NCI-H1417 (cell line): ENCODE results near the gene TMEM176A.
"Not testable (repeated sequence)": the region's sequence is repeated elsewhere in the genome, so short reads cannot be mapped to it uniquely, and the experiment has no call there.

Experiments used
- DNase-seq, 3 experiments: peaks; one replicate each; lab custom pipeline; 2025; lab: John Stamatoyannopoulos, UW

Gene TMEM176A

GRCh38 chr7:150800581-150801241 lies at the start of gene TMEM176A:
Gene TMEM176A, plus strand, starts transcription at chr7:150800769. Its CDS starts 782 bp downstream, at chr7:150801551.
- DNase-seq = peak in 1 of 3 experiments; percentile 40

GRCh38 chr7:150751702-150752101 lies 48.9 kb upstream of the TMEM176A start:
- DNase-seq = no peak

- no peak for DNase-seq
These were observed 47.3 kb upstream of the TMEM176A start for GRCh38 chr7:150753239-150753638.

- DNase-seq = peak in 1 of 3 experiments; percentile 57
These were observed 46.6 kb upstream of the TMEM176A start for GRCh38 chr7:150753826-150754603.

GRCh38 chr7:150754951-150755350 lies 45.6 kb upstream of the TMEM176A start:
- no peak for DNase-seq

- DNase-seq = no peak
These were observed 45.0 kb upstream of the TMEM176A start for GRCh38 chr7:150755473-150756099.

- no peak for DNase-seq
These were observed 44.4 kb upstream of the TMEM176A start for GRCh38 chr7:150756166-150756565.

GRCh38 chr7:150756858-150757257 lies 43.7 kb upstream of the TMEM176A start:
- DNase-seq = peak in 1 of 3 experiments; percentile 33

GRCh38 chr7:150759479-150759878 lies 41.1 kb upstream of the TMEM176A start:
- no peak for DNase-seq

GRCh38 chr7:150766334-150766709 lies 34.2 kb upstream of the TMEM176A start:
- DNase-seq = no peak

- no peak for DNase-seq
These were observed 30.8 kb upstream of the TMEM176A start for GRCh38 chr7:150769768-150770167.

- not testable (repeated sequence) for DNase-seq
These were observed 26.4 kb upstream of the TMEM176A start for GRCh38 chr7:150774131-150774530.

- peak in 1 of 3 experiments; percentile 27 for DNase-seq
These were observed 22.4 kb upstream of the TMEM176A start for GRCh38 chr7:150778014-150778737.

GRCh38 chr7:150778738-150779301 lies 21.7 kb upstream of the TMEM176A start:
- peak; percentile 82 to 93 (median 92) for DNase-seq

GRCh38 chr7:150780292-150780691 lies 20.3 kb upstream of the TMEM176A start:
- no peak for DNase-seq

- DNase-seq = no peak
These were observed 19.5 kb upstream of the TMEM176A start for GRCh38 chr7:150781103-150781502.

- no peak for DNase-seq
These were observed 18.6 kb upstream of the TMEM176A start for GRCh38 chr7:150781961-150782360.

- DNase-seq = no peak
These were observed 16.3 kb upstream of the TMEM176A start for GRCh38 chr7:150784120-150784736.

- DNase-seq = no peak
These were observed 15.6 kb upstream of the TMEM176A start for GRCh38 chr7:150784954-150785353.

GRCh38 chr7:150787321-150788281 lies 13.0 kb upstream of the TMEM176A start:
- peak in 2 of 3 experiments; percentile 39 to 62 for DNase-seq
